Astrocyte (in vitro differentiated cells and primary cell): ENCODE data around the gene ARVCF.

Experiments used
- CTCF ChIP-seq: IDR thresholded peaks from 2 replicates; pipeline ENCODE4 v1.5.1; 2011; ENCODE audit warnings: low read depth, mild to moderate bottlenecking, inconsistent platforms, low read length, moderate library complexity; ENCODE audit not compliant: insufficient read depth
- EZH2 ChIP-seq: IDR thresholded peaks from 2 replicates; pipeline ENCODE4 v1.6.1; 2012; ENCODE audit warnings: mild to moderate bottlenecking, low read length, inconsistent platforms; ENCODE audit not compliant: insufficient read depth

- TF ChIP-seq CTCF (no peak), EZH2 (no peak)
Measured at GRCh38 chr22:20022978-20023613, 6.5 kb upstream of the ARVCF start.
